HG02973 (cell line): ENCODE results near the gene POGLUT3.
A peak's percentile ranks its signal among the peaks of the same experiment; 100 is the strongest.

Experiments used
- ATAC-seq: cut with Tn5 transposase; IDR thresholded peaks from one replicate; pipeline ENCODE4 v1.9.1; 2021; ENCODE audit warnings: moderate library complexity; ENCODE audit not compliant: unreplicated experiment

The POGLUT3 gene

DNA sequence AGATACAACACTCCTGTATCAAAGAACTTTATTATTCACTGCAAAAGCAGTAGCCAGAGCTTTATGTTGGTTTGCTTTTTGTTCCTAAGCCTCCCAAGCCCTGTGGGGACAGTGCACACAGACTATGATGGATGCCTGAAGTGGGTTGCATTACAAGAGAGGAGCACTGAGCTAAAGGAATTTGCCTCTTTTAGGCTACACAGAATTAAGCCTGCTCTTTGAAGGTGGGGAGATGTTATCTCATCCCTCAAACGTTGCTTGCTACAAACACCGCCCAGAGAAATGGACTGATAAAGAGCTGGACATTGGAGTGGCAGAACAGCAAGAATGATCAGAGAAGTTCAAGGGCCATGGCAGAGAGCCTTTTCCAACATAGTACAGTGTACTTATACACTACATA lies 2.5 kb upstream of the POGLUT3 start:
- ATAC-seq: no peak

DNA sequence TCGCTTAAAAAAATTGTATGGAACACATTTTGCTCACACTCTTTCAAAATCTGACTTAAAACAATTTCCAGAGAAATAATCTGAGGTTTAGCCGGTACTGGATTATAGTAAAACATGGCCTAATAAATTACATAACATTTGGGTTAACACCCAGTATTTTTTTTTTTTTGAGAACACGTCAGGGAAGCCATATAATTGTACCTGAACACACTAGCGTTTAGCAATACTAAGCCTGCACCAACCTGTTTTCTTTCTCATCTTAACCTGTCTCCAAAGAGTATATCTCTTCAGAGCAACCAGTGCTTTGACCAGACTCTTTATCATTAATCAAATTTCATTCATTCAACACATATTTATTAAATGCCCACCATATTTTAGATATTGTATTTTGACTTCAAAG lies 2.0 kb upstream of the POGLUT3 start:
- no peak for ATAC-seq

DNA sequence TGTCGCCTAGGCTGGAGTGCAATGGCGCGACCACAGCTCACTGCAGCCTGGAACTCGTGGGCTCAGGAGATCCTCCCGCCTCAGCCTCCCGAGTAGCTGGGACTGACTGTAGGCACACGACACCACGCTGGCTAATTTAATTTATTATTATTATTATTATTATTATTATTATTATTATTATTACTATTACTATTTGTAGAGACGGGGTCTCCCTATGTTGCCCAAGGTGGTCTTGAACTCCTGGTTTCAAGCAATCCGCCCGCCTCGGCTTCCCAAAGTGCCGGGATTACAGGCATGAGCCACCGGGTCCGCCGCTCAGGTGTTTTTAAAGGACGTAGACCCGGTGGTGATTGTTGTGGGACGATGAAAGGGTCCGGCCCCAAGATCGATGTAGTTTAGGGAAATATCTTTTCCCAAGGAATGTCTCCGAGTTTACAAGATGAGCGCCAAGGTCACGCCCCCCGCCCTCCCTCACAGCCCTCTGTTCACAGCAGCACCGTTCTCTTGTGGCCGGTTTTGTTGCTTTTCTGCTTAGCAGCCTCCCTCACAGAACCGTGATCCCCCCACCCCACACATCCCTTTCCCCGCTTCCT lies 728 bp upstream of the POGLUT3 start:
- ATAC-seq: no peak

DNA sequence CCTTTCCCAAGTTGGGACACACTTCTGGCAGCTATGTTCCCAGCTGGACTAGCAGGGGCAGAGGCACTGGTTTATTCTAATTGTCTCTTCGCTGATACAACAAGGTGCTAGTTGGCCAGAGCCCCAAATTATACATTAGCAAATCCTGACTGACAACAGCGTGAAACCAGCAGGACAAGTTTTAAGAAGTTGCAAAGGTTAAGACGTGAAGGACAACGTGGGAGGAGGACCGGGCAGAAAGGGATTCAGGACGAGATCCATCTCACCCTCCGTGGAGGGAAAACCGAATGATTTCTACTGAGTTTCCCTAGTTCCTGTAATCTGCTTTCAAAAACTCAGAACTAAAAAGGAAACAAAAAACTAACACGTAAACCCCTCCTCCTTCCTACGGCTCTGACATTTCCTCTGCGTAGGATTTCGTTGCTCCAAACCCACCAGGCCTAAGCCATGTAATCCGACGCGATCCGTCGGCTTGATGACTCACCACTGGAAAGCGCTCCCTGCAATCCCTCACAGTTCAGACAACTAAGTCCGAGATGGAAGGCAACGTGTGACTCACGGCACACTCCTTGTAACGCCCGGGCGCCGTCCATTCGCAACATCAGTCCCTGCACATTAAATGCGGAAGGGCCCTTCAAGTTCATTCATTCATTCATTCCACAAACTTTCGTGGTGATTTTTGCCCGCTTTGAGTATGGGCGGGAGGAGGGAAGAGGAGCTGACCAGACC lies 703 bp downstream of the POGLUT3 start:
- ATAC-seq: peak; percentile 59

- ATAC-seq: no peak
Measured at GRCh38 chr11:108496643-108497256, 1.4 kb downstream of the POGLUT3 start.

DNA sequence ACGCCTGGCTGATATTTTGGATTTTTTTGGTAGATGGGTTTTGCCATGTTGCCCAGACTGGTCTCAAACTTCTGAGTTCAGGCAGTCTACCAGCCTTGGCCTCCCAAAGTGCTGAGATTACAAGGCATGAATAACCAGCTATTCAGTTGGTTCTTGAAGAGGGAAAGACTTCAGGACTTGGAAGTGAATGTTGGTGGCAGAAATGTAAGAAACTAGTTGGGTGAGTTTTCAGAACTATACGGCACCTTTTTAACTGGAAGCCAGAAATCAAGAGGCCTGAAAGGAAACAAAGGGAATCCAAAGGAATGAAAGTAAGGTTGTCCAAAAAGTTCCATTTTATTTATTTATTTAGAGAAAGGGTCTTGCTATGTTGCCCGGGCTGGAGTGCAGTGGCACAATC lies 2.9 kb downstream of the POGLUT3 start:
- ATAC-seq: no peak

- ATAC-seq: no peak
Measured at GRCh38 chr11:108494182-108494581, 4.0 kb downstream of the POGLUT3 start.

DNA sequence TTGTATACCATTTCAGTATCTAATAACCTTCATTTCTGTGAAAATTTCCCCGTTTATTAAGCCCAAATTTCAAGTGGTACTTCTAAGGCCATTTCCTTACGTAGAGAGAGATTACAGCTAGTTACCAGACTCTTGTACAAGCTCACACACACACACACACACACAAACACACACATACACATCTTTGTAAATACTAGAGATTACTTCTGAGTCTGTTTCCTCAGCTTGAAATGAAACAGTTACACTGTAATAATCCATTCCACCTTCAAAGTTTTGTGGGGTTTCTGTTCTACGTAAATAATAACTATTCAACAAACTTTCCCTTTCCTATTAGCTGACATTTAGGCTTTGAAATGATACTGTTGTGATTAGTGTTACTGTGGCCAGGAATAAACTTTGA lies 6.2 kb downstream of the POGLUT3 start:
- no peak for ATAC-seq

- ATAC-seq: no peak
Measured at GRCh38 chr11:108486828-108487227, 11.4 kb downstream of the POGLUT3 start.

GRCh38 chr11:108486331-108486730 lies 11.9 kb downstream of the POGLUT3 start:
- ATAC-seq: no peak

DNA sequence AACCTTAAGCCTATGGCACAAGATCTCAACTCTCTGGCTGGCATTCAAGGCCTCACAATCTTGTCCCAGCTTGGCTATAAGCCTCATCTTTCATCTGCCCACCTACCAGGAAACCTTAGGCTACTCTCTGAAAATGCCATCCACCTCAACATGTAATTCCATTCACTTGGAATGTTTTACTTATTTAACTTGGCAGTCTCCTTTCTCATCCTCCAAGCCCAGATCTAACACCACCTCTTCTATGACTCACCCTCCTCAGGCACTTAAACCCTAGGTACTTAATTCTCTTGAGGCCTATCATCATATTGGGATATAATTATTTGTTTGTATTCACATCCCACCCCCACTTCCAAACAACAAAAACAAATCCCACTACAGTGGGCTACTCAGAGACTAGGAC lies 15.0 kb downstream of the POGLUT3 start:
- no peak for ATAC-seq

GRCh38 chr11:108474664-108475463 lies 23.3 kb downstream of the POGLUT3 start:
- ATAC-seq: no peak

GRCh38 chr11:108472681-108473080 lies 25.5 kb downstream of the POGLUT3 start:
- ATAC-seq: no peak

DNA sequence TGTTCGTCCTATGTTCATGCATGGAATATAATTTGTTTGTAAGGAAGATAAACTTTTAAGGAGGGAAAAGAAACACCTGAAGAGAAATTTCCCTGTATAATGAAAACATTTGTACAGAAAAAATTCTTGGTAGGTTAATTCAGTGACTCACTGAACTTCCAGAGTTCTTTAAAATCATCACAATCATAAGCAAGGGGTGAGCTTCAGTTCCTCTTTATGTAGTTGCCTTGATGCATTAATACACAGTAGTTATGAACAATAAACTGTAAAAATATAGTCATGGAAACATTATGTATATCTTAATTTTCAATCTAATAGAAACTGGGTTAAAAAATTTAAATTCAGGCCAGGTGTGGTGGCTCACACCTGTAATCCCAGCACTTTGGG lies 29.7 kb downstream of the POGLUT3 start:
- no peak for ATAC-seq

DNA sequence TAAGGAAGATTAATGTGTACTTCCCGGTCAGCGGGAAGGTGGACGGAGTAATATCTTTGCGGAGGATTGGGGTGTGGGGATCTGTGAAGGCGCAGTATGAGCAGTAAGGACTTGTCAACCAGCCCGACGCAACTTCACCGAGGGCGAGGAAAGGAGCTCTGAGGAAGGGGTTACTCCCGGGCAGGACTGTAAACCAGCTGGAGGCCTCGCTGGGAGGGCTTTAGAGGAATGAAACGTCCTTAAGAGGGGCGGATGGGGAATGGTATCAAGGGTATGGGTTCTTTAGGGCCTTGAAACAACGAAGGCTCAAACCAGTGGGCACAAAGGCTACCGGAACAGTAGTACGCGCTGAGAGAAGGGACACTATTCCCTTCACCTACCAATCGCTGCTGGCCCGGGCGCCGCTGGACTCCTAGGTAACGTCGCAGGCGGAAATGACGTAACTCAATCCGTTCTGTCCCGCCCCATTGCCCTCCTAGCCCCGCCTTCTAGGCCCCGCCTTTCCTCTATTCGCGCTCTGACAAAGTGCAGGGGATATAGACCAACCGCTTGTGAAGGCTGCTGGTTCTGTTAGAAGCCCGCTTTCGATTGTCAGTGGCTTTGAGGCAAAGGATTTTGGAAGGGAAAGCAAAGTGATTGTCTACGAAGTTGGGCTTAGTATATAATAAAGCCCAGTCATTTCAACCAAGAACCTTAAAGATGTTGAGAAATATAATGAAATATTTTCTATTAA lies 30.9 kb downstream of the POGLUT3 start, which contains the start of gene C11orf65:
C11orf65 (minus strand) TSS at position 439 of the 733 bp plus-strand sequence. CDS start 5,970 bp downstream, outside the sequence.
- peak; percentile 99 for ATAC-seq

GRCh38 chr11:108466405-108466804 lies 31.8 kb downstream of the POGLUT3 start:
- no peak for ATAC-seq

DNA sequence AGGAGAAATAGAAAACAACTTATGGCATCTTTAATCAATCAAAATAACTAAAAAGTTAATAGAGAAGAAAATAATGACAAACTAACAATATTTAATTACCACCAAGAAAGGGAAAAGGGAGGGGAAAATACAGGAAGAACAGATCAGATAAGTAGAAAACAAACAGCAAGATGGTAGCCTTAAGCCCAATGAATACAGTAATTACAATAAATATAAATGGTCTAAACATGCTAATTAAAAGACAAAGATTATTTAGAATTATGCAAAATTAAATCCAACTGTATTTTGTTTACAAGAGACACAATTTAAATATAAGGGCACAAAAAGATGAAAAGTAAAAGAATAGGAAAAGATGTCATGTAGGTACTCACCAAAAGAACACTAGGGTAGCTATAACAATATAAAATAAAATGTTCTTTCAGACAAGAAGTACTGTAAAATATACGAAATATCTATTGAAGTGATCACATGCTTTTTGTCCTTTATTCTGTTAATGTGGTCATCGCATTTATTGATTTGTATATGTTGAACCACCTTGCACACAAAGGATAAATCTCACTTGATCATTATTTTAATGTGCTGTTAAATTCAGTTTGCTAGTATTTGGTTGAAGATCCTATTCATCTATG lies 44.9 kb downstream of the POGLUT3 start:
- no peak for ATAC-seq
